ENCODE measurements around the gene NPTX1.

- TF ChIP-seq POLR2A (IDR thresholded peaks at IDR 0.05) (no peak), CTCF (IDR thresholded peaks at IDR 0.05) (no peak)
Measured at GRCh38 chr17:80512233-80512632, 35.8 kb upstream of the NPTX1 start.

All from lower leg skin (tissue), 3 donors.